T-cell (primary cell): ENCODE measurements around the gene ZCCHC9. TPM values are rescaled to one million over a fixed set of nuclear protein-coding genes. Genes with fewer than 3 reads are reported as not detected.

Source experiments
- total RNA-seq, 35 experiments: library from RNA in 6 of 35; stranded (reverse) in 6 of 35; fragments of 120-200 nt in 1 of 35; gene quantifications; one replicate each; pipeline versions ENCODE4 v1.2.1 to v1.2.4 and lab custom pipeline; 2013 to 2026

ZCCHC9 gene
- total RNA-seq, 5 donors from 2014 or later (not counting 1 experiment from before 2014, with no cell fraction given): 15.9 to 25.7 (median 22.3) TPM

Other genes with a start within 250 kb of the ZCCHC9 start
- gene CKMT2, start 68.3 kb upstream of the ZCCHC9 start, total RNA-seq: under 1 TPM in 3 of 5 donors, not detected in 2; 0.38 to 0.58 (median 0.40) TPM
- gene ACOT12, start 92.5 kb downstream of the ZCCHC9 start, total RNA-seq: under 1 TPM in 1 of 5 donors, not detected in 4; 0.22 TPM